OCI-LY1 (cell line): ENCODE data around the gene DPF3.

Experiments
- CTCF ChIP-seq: fragments of 200-600 bp; sonication (generic), shearing (Covaris generic); IDR thresholded peaks from 2 replicates; pipeline ENCODE4 v1.5.1; 2017; ENCODE audit warnings: mild to moderate bottlenecking, antibody characterized with exemption, low read length, moderate library complexity, mixed read lengths
- EZH2 ChIP-seq: fragments of 200-600 bp; sonication (generic), shearing (Covaris generic); IDR thresholded peaks from 2 replicates; pipeline ENCODE4 v1.8.0; 2017; ENCODE audit warnings: borderline replicate concordance, mixed run types, mild to moderate bottlenecking, antibody characterized with exemption, low read length, moderate library complexity, mixed read lengths

GRCh38 chr14:72907886-72908285 lies 14.0 kb upstream of the DPF3 start:
- TF ChIP-seq CTCF, result no peak
- no peak for TF ChIP-seq EZH2
